ENCODE measurements around the gene CIB2. TPM values are rescaled to one million over a fixed set of nuclear protein-coding genes. Genes with fewer than 3 reads are reported as not detected.
"Not testable (repeated sequence)": the region's sequence is repeated elsewhere in the genome, so short reads cannot be mapped to it uniquely, and the experiment has no call there.

CIB2 gene
- total and polyA plus RNA-seq, 2 donors: 11.2 to 50.6 TPM

DNA sequence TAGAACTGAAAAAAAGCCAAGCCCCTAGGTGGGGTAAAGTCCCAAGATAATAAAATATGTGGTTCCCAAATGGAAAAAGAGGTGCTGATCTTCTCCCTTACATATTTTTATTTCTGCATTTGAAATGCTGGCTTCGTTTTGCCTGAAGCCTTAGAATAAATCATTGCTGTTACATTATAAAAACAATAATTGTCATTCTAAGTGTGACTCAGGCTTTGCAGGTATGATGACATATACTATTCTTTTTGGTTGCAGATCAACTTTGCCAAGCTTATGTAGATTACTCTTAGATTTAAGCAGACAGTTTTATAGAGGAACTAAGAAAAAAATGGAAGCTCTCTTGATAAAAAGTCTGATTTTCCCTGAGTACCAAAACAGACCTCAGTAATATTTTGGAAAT, 25.4 kb upstream of the CIB2 start:
- no peaks in the 10 kb centered on the region for H3K27me3 ChIP-seq (ENCODE audit: control insufficient read depth in 2 of 2, insufficient read depth in 1 of 2, low read length in 1 of 2)
- H3K27ac ChIP-seq (ENCODE audit: low read depth in 1 of 2, low read length in 1 of 2): peak overlapping the region in 1 of 2 donors; percentile 2
- H3K36me3 ChIP-seq (ENCODE audit: control insufficient read depth in 2 of 2, insufficient read depth in 2 of 2, low read length in 1 of 2): peaks cover 32 to 73% of the 10 kb centered on the region in 2 donors
- H3K9me3 ChIP-seq (ENCODE audit: control insufficient read depth in 2 of 2, insufficient read depth in 1 of 2, low read length in 1 of 2): no peaks in the 10 kb centered on the region
- DNase-seq (ENCODE audit: low read depth in 6 of 9, low spot score in 9 of 9): no peak
- 96% methylated on average over 1 of the region's 1 CpG for WGBS
- H3K4me1 ChIP-seq (ENCODE audit: control insufficient read depth in 2 of 2, insufficient read depth in 2 of 2, low read length in 2 of 2): peaks cover 10 to 15% of the 10 kb centered on the region in 2 donors
- H3K4me3 ChIP-seq (ENCODE audit: low read length in 2 of 2): no peak overlapping the region

DNA sequence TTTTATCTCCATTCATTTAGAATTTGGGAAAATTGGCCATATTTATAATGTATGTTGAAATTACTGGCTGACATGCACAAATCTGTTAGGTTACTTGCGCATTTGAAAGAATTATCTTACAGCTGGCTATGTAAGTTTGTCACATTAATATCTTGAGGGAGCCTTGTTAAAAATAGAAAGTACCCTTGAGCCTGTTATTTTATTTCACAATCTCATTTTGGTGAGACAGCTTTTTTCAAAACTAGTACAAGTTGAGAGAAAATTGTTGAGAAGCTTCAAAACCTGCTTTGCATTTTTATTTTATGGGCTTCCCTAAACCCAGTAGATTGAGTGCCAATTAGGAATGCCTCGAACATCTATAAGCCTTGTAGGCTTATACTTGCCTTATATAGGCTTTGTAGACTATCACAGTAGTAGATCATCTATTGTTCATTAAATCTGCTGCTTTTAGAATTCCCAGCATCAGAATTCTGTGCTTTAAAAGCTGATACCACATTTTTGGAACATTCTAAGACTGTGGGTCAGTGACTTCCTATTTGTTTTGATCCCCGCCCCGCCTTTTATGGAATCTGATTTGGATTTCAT, 24.2 kb upstream of the CIB2 start:
- H3K27me3 ChIP-seq (ENCODE audit: control insufficient read depth in 2 of 2, insufficient read depth in 1 of 2, low read length in 1 of 2): no peaks in the 10 kb centered on the region
- WGBS: 96% methylated on average over 4 of the region's 4 CpGs
- H3K9me3 ChIP-seq (ENCODE audit: control insufficient read depth in 2 of 2, insufficient read depth in 1 of 2, low read length in 1 of 2): no peaks in the 10 kb centered on the region
- H3K4me3 ChIP-seq (ENCODE audit: low read length in 2 of 2): no peak overlapping the region
- peak overlapping the region in 1 of 2 donors; percentile 19 for H3K27ac ChIP-seq (ENCODE audit: low read depth in 1 of 2, low read length in 1 of 2)
- H3K36me3 ChIP-seq (ENCODE audit: control insufficient read depth in 2 of 2, insufficient read depth in 2 of 2, low read length in 1 of 2): peaks cover 23 to 63% of the 10 kb centered on the region in 2 donors
- H3K4me1 ChIP-seq (ENCODE audit: control insufficient read depth in 2 of 2, insufficient read depth in 2 of 2, low read length in 2 of 2): peaks cover 18 to 19% of the 10 kb centered on the region in 2 donors
- DNase-seq (ENCODE audit: low read depth in 6 of 9, low spot score in 9 of 9): no peak

DNA sequence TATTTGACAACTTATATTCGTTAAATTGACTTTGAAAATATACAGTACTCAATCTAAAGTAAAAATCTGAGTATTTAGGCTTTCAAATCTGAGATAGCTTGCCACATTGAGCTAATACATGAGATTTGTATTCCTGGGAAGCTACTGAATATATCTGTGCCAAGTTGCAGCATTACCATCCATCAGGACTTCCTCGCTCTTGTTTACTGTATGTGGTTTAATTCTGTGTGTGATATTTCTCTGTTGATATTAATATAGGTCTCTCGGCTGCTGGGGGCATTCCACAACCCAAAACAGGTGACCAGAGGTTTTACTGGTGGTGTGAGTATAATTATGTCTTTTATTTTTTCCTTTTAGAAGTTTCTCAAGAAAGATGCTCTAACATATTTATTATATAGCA, 23.7 kb upstream of the CIB2 start:
- Histone ChIP-seq H3K27ac (ENCODE audit: low read depth in 1 of 2, low read length in 1 of 2) (peak overlapping the region in 1 of 2 donors; percentile 11), H3K4me3 (ENCODE audit: low read length in 2 of 2) (no peak overlapping the region), H3K4me1 (ENCODE audit: control insufficient read depth in 2 of 2, insufficient read depth in 2 of 2, low read length in 2 of 2) (peaks cover 22 to 23% of the 10 kb centered on the region in 2 donors), H3K9me3 (ENCODE audit: control insufficient read depth in 2 of 2, insufficient read depth in 1 of 2, low read length in 1 of 2) (no peaks in the 10 kb centered on the region), H3K27me3 (ENCODE audit: control insufficient read depth in 2 of 2, insufficient read depth in 1 of 2, low read length in 1 of 2) (no peaks in the 10 kb centered on the region), H3K36me3 (ENCODE audit: control insufficient read depth in 2 of 2, insufficient read depth in 2 of 2, low read length in 1 of 2) (peaks cover 23 to 58% of the 10 kb centered on the region in 2 donors)
- no peak for DNase-seq (ENCODE audit: low read depth in 6 of 9, low spot score in 9 of 9)
- 97% methylated on average over 3 of the region's 3 CpGs for WGBS

DNA sequence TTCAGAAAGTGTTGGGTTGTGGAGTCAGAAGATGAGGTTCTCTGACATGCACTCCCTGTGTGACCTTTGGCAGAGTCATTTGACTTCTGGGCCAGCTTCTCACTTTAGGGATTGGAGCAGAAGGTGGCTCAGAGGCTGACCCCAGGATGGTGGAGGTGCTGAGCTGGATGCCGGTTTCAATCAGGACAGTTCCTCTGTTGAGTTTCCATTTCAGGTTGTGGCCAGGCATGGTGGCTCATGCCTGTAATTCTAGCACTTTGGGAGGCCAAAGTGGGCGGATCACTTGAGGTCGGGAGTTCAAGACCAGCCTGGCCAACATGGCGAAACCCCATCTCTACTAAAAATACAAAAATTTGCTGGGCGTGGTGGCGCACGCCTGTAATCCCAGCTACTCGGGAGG, 19.8 kb upstream of the CIB2 start:
- WGBS: over 99% methylated on average over 8 of the region's 8 CpGs
- not testable (repeated sequence) for DNase-seq (ENCODE audit: low read depth in 6 of 9, low spot score in 9 of 9); H3K27me3 ChIP-seq (ENCODE audit: control insufficient read depth in 2 of 2, insufficient read depth in 1 of 2, low read length in 1 of 2); H3K9me3 ChIP-seq (ENCODE audit: control insufficient read depth in 2 of 2, insufficient read depth in 1 of 2, low read length in 1 of 2)
- Histone ChIP-seq H3K27ac (ENCODE audit: low read depth in 1 of 2, low read length in 1 of 2) (peak overlapping the region in 1 of 2 donors; percentile 76), H3K36me3 (ENCODE audit: control insufficient read depth in 2 of 2, insufficient read depth in 2 of 2, low read length in 1 of 2) (peaks cover 10 to 27% of the 10 kb centered on the region in 2 donors), H3K4me1 (ENCODE audit: control insufficient read depth in 2 of 2, insufficient read depth in 2 of 2, low read length in 2 of 2) (peaks cover 27 to 38% of the 10 kb centered on the region in 2 donors), H3K4me3 (ENCODE audit: low read length in 2 of 2) (peak overlapping the region; percentile 86 to 94)

DNA sequence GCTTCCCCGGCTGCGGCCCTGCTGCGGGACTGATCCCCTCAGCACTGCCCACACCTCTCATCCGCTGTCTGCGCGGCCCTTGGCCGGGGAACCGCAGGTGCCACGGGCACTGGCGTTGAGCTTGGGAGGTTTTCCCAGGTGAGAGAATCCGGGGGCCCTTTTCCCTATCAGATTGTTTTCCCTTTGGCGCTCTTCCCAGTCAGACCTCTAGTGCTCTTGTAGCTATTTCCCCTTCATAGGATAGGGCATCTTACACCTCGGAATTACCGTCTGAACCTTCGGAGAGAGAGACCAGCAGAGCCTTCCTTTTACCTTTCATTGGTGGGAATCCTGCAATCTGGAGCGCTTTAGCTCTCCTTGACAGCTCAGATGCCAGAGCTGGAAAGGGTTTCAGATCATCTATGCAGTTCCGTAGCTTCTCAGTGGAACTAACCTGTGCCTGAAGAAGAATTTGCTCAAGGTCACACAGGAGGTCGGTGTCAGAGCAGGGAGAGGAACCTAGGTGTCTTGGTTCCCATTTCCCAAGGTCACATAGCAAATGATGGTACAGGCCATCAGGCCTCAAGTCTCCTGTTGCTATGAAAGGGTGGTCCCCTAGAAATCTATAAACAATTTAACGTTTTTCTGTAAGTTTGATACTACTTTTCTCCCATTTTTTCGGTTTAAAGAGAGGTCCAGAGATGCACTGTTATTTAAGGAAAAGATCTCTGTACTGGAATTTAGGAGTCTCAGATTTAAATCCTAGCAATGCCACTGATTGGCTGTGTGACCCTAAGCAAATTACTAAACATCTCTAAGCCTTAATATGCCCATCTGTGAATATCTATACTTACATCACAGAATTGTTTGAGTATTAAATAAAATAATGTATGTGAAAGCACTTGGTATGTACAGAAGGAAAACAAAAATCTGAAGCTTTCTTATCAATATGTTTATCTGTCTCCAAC, 18.8 kb upstream of the CIB2 start:
- DNase-seq (ENCODE audit: low read depth in 6 of 9, low spot score in 9 of 9): no peak
- H3K36me3 ChIP-seq (ENCODE audit: control insufficient read depth in 2 of 2, insufficient read depth in 2 of 2, low read length in 1 of 2): peaks cover 7 to 18% of the 10 kb centered on the region in 2 donors
- H3K4me3 ChIP-seq (ENCODE audit: low read length in 2 of 2): peak overlapping the region; percentile 86 to 94
- H3K27ac ChIP-seq (ENCODE audit: low read depth in 1 of 2, low read length in 1 of 2): peak overlapping the region; percentile 76 to 82
- peaks cover 27 to 38% of the 10 kb centered on the region in 2 donors for H3K4me1 ChIP-seq (ENCODE audit: control insufficient read depth in 2 of 2, insufficient read depth in 2 of 2, low read length in 2 of 2)
- no peaks in the 10 kb centered on the region for H3K27me3 ChIP-seq (ENCODE audit: control insufficient read depth in 2 of 2, insufficient read depth in 1 of 2, low read length in 1 of 2)
- 17% methylated on average over 20 of the region's 20 CpGs for WGBS
- H3K9me3 ChIP-seq (ENCODE audit: control insufficient read depth in 2 of 2, insufficient read depth in 1 of 2, low read length in 1 of 2): no peaks in the 10 kb centered on the region

DNA sequence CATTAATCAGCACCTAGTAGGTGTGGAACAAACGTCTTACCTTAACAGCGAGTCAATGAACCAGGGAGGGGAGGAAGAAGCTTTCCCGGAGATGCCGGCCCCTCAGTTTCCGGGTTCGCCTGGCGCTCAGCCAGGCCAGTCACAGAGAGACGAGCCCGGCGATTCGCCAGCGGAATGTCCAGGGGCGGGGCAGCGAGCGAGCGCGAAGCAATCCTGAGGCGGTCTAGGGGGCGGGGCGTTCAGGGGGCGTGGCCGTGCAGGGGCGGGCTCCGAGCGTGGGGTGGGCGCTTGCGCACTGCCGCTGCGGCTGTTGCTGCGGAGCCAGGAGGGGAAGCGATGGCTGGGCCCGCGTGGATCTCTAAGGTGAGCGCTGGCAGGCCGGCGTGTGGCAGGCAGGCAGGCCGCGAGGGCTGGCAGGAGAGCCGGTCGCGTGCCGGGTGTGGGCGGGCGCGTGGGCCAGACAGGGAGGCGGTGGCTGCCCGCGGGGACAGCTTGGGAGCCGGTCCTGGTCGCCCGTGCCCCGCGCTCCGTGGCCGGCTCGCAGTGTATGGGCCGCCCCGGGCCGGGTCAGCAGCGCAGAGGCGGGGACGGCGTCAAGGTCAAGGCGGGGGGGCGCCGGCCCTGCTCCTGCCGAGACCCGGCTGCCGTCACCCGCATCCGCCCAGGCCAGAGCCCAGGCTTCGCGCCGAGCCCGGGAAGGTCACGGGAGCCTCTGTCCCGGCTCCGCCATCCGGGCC, 18.0 kb upstream of the CIB2 start, which contains the start of gene IDH3A:
TSS of gene IDH3A (plus strand) at position 295 of the 737 bp plus-strand sequence. CDS start at position 337, 42 bp downstream.
- H3K9me3 ChIP-seq (ENCODE audit: control insufficient read depth in 2 of 2, insufficient read depth in 1 of 2, low read length in 1 of 2): no peaks in the 10 kb centered on the region
- peak within 1 kb of the TSS; percentile 86 to 94 for H3K4me3 ChIP-seq (ENCODE audit: low read length in 2 of 2)
- under 1% methylated on average over 79 of the region's 79 CpGs for WGBS
- peak; percentile 86 to 99 (median 96) for DNase-seq (ENCODE audit: low read depth in 6 of 9, low spot score in 9 of 9)
- H3K4me1 ChIP-seq (ENCODE audit: control insufficient read depth in 2 of 2, insufficient read depth in 2 of 2, low read length in 2 of 2): peaks cover 27 to 34% of the 10 kb centered on the region in 2 donors
- H3K27ac ChIP-seq (ENCODE audit: low read depth in 1 of 2, low read length in 1 of 2): peak within 1 kb of the TSS; percentile 80 to 82
- no peaks in the 10 kb centered on the region for H3K27me3 ChIP-seq (ENCODE audit: control insufficient read depth in 2 of 2, insufficient read depth in 1 of 2, low read length in 1 of 2)
- H3K36me3 ChIP-seq (ENCODE audit: control insufficient read depth in 2 of 2, insufficient read depth in 2 of 2, low read length in 1 of 2): peaks cover 7 to 10% of the 10 kb centered on the region in 2 donors

DNA sequence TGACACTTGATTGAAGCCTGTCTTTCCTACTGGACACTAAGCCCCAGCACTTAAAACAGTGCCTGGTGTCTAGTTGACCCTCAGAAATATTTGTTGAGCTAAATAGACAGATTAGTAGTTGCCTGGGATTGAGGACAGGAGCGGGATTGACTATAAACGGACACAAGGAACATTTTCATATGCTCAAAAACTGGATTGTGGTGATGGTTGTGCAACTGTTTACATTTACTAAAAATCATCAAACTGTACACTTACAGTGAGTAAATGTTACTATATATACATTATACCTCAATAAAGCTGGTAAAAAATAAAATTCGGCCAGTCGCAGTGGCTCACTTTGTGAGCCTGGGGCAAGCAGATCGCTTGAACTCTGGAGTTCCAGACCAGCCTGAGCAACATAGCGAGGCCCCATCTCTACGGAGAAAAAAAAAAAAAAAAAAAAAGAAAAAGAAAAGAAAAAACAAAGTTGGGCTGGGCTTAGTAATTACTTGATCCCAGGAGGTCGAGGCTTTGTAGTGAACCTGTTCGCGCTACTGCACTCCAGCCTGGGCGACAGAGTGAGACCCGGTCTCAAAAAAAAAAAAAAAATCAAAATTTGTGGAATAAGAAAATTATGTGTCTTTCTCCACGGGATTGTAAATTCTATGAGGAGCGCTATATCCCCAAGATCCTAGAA, 17.3 kb upstream of the CIB2 start:
- peak overlapping the region; percentile 70 to 80 for H3K27ac ChIP-seq (ENCODE audit: low read depth in 1 of 2, low read length in 1 of 2)
- no peak for DNase-seq (ENCODE audit: low read depth in 6 of 9, low spot score in 9 of 9)
- H3K4me3 ChIP-seq (ENCODE audit: low read length in 2 of 2): peak overlapping the region; percentile 86 to 94
- peaks cover 27 to 34% of the 10 kb centered on the region in 2 donors for H3K4me1 ChIP-seq (ENCODE audit: control insufficient read depth in 2 of 2, insufficient read depth in 2 of 2, low read length in 2 of 2)
- H3K9me3 ChIP-seq (ENCODE audit: control insufficient read depth in 2 of 2, insufficient read depth in 1 of 2, low read length in 1 of 2): no peaks in the 10 kb centered on the region
- WGBS: 27% methylated on average over 14 of the region's 14 CpGs
- peaks cover 7 to 9% of the 10 kb centered on the region in 2 donors for H3K36me3 ChIP-seq (ENCODE audit: control insufficient read depth in 2 of 2, insufficient read depth in 2 of 2, low read length in 1 of 2)
- H3K27me3 ChIP-seq (ENCODE audit: control insufficient read depth in 2 of 2, insufficient read depth in 1 of 2, low read length in 1 of 2): no peaks in the 10 kb centered on the region

DNA sequence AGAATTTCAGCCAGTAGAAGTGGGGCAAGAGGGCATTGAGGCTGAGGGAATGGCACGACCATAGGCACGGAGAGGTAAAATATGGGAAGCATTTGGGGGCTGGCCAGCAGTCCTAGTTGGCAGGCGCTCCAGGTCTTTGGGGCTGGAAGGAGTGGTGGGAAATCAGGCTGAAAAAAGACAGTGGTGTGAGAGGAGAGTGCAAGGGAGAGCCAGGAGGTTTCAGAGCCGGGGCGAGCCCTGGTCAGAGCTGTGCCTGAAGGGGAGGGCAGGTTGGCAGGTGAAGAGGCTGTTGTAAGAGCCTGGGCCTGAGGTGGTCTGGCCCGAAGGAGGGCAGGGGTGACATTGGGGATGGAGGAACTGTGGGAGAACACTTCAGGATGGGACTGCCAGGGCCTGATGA, 16.3 kb upstream of the CIB2 start:
- H3K27me3 ChIP-seq (ENCODE audit: control insufficient read depth in 2 of 2, insufficient read depth in 1 of 2, low read length in 1 of 2): no peaks in the 10 kb centered on the region
- no peak for DNase-seq (ENCODE audit: low read depth in 6 of 9, low spot score in 9 of 9)
- 97% methylated on average over 6 of the region's 6 CpGs for WGBS
- no peak overlapping the region for H3K27ac ChIP-seq (ENCODE audit: low read depth in 1 of 2, low read length in 1 of 2)
- no peaks in the 10 kb centered on the region for H3K9me3 ChIP-seq (ENCODE audit: control insufficient read depth in 2 of 2, insufficient read depth in 1 of 2, low read length in 1 of 2)
- no peak overlapping the region for H3K4me3 ChIP-seq (ENCODE audit: low read length in 2 of 2)
- peaks cover 18 to 32% of the 10 kb centered on the region in 2 donors for H3K4me1 ChIP-seq (ENCODE audit: control insufficient read depth in 2 of 2, insufficient read depth in 2 of 2, low read length in 2 of 2)
- H3K36me3 ChIP-seq (ENCODE audit: control insufficient read depth in 2 of 2, insufficient read depth in 2 of 2, low read length in 1 of 2): peaks cover 0 to 4% of the 10 kb centered on the region in 2 donors
